Activated CD4-positive, alpha-beta T cell treated with anti-CD3 and anti-CD28 coated beads, Interleukin-2, Interleukin-4, amounts not matched to agents 100 ng/mL and 50 ng/mL, durations not matched to agents 16 hours and 8 hours (primary cell): ENCODE measurements around the gene CEP95.
A peak's percentile ranks its signal among the peaks of the same experiment; 100 is the strongest.
"Not testable (repeated sequence)": the region's sequence is repeated elsewhere in the genome, so short reads cannot be mapped to it uniquely, and the experiment has no call there.

Source experiments
- DNase-seq: peaks from one replicate; pipeline ENCODE4 v3.0.0-alpha.2; 2020; ENCODE audit warnings: low spot score

The CEP95 gene

DNA sequence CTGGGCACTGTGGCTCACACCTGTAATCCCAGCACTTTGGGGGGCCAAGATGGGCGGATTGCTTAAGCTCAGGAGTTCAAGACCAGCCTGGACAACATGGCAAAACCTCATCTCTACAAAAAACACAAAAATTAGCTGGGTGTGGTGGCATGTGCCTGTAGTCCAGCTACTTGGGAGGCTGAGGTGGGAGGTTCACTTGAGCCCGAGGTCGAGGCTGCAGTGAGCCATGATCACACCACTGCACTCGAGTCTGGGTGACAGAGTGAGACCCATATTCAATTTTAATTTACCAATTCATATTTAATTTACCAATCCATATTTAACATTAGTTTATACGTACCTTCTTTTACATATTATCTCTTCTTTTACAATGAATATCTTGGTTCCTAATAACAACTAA lies 11.5 kb upstream of the CEP95 start:
- DNase-seq: not testable (repeated sequence)

- no peak for DNase-seq
These were observed 10.4 kb upstream of the CEP95 start for GRCh38 chr17:64496348-64496785.

GRCh38 chr17:64496786-64497564 lies 9.8 kb upstream of the CEP95 start, which contains the start of gene POLG2:
TSS of gene POLG2 (minus strand) at chr17:64497054. CDS start at chr17:64496968, 86 bp downstream.
- DNase-seq: peak; percentile 95

- no peak for DNase-seq
These were observed 9.2 kb upstream of the CEP95 start for GRCh38 chr17:64497565-64498035.

GRCh38 chr17:64498308-64499203 lies 8.2 kb upstream of the CEP95 start:
- DNase-seq: no peak

DNA sequence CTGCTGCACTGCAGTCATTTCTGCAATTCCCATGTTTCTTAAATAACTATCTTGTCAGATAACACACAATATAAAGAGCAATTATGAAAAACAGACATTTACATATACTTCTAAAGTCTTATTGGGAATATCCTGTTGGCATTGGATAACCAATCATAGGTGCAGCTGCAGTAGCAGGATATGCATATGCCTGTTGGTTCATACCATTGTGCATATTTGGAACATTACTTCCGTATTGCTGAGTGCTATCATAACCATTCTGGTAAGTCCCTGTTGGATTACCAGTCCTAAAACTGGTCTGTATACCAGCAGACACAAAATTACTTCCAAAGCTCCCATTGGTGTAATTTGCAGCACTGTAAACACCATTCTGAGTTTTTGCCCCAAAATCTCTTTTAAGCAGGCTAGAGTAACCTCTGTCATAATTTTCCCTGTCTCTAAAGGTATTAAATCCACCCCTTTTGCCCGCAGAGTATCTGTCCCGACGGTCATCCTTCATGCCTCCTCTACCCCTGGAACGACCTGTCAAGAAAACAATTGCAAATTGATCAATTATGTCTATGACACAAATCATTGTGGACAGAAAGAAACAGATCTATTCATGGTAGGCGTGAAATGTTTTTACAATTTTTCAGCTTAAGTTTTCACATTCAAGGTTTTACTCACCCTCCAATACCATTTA lies 6.8 kb upstream of the CEP95 start:
- DNase-seq: no peak

DNA sequence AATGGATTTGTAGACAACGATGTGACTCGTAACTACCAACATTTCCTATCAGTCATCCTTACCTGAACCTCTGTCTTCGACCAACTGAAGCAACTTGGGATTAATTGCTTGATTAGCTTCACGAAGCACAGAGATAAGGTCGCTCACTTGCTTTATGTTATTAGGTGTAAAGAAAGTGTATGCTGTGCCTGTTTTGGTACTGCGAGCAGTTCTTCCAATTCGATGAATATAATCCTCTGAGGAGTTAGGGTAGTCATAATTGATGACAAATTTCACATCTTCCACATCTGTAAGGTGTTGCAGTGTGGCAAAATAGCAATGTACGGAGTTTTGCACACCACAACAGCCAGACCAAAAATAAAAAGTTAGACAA lies 6.3 kb upstream of the CEP95 start:
- DNase-seq: no peak

DNA sequence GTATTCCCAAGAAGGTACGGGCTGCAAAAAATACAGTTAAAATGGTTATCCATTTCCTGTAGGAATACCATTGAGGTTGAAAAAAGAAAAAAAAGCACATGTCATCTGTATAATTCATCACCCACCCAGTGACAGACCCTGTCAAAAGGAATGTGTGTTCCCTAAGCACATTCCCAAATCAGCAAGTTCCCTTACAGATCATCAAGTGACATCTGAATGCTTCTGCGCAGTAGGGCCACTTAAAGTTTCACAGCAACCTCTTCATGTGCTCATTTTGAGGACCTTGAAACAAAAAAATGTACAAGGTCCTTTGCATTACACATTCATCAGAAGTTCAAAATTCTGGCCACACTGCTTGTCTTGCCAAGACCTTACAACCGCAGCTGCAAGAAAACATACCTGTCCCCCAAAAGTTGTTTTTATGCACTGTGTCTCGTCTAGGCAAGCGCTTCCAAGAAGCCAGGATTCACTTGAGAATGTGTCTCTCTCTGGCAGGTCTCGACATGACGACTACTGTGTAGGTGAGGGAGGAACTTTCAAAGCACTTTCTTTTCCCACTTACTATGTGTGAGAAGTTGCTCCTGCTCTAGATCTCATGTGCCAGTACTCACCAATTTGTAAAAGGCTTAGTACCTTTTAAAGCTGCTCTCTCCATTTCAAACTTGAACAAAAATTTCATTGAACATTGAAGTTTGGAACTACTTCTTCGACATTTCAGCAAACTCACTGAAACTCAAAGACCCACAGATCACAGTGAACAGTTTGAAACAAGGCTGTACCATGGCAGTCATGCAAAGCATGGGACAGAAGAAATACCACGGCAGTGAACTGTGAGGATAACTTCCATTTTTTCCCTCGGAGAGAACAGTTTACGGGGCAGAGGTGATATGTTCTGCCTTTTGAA lies 5.7 kb upstream of the CEP95 start:
- DNase-seq: no peak

DNA sequence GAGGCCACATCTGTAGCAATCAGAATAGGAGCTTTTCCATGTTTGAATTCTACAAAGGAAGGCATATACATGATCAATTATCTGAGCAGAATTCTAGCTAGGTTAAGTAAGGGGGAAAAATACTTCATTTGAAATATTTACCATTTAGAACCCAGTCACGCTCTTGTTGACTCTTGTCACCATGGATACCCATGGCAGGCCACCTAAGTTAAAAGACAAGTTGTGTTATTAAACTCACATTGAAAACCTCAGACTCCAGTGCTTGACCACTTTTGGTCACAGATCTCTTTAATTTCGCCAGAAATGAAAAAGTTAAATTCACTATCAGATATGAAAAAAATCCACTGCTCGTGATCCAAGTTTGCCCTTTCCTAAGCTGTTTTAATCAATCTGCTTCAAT lies 4.8 kb upstream of the CEP95 start:
- DNase-seq: no peak

DNA sequence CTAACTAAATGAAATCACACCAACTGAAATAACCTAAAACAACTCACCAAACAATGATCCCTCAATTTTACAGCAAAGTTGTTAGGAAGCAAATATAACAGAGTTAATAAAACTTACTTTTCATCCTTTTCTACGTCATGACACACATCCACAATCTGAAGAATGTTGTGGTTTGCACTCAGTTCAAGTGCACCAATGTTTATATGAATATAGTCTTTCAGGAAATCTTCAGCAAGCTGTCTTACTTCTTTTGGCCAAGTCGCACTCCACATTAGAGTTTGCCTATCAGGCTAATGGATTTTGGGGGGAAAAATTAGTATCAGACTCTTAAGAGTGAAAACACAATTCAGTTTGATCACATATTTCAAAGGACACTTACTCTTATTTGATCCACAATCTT lies 4.0 kb upstream of the CEP95 start:
- DNase-seq: no peak

- DNase-seq: no peak
These were observed 3.4 kb upstream of the CEP95 start for GRCh38 chr17:64503341-64503740.

DNA sequence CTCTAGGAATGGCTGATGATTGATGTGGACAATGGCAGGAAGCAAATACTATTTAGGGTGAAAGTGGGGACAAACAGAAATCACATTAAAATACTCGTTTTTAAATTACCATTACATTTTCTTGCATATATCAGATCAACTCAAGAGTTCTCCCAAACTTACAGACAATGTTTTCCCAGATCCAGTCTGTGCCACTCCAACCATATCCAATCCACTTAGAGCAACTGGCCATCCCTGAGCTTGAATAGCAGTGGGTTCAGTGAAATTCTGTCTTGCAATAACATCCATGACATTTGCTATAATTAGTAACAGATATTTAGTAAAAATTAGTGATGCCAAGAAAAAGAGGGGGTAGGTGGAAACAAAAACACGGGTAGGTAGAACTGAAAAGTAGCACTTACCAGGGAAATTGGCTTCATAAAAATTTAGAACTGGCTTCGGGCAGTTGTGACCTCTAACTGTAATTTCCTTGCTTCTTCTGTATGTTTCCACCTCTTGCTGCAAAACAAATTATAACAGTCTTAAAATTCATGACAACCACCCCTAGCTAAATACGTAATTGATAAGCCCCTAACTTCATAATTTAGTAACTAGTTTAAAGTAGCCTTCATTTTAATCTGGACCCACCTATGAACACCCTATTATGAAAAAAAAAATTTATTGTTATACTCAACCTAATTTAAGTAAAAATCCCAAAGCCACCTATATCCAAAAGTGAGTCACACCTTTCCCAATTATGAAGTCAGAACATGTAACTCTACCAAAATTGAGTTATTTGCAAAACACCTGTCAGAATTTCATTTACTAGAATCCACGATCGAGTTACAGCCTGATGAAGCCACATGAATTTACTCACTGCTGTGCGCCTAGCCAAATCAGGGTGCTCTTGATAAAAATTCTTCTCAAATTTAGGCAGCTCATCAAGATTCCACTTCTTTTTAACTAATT lies 2.7 kb upstream of the CEP95 start:
- no peak for DNase-seq

DNA sequence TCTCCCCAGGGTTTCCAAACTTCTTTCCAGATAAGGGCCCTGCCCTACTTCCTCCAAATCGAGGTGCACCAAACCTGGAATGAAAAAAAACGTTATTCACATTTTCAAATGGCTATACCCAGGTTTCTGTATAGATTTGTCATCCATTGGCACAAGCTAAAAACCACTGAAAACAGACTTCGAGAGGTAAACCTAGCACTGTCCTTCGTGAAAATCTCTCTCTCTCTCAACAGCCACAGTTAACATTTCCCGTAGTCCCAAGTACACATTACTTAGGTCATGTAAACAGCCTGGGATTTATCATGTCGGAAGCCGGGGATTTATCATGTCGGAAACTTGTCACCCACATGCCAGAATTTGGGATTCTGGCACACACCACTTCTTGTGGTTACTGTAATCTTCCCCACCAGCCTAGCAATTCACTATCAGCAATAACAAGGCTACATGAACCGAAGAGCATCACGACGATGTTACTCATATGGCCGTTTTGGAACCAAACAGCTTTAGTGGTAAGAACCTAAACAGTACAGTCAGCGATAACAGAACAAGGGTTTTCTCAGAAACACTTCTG lies 1.9 kb upstream of the CEP95 start:
- no peak for DNase-seq

- peak; percentile 86 for DNase-seq
These were observed 1.2 kb upstream of the CEP95 start for GRCh38 chr17:64505340-64506200.

DNA sequence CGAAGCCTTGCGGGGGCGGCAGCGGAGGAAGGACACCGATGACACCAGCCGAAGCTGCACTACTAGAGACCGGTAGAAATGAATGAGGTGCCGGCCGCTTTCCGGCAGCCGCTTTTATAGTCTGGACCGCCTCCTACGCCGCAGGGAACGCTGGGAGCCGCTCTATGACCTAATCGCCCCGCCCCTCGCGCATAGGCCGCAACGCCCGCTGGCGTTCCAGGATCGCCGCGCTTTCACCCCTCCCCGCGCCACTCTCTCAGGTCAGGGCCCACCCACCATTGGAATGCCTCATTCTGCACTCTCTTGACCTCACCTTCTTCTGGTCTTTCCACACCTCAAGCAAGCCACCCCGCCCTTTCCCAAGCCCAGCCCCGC lies 589 bp upstream of the CEP95 start, which contains the start of gene DDX5:
Gene DDX5 (minus strand): TSS at position 89 of the 375 bp plus-strand sequence. CDS start 170 bp downstream, outside the sequence.
- peak; percentile 98 for DNase-seq

- peak; percentile 61 for DNase-seq
These were observed 621 bp downstream of the CEP95 start for GRCh38 chr17:64507413-64507782.

- DNase-seq: no peak
These were observed 1.9 kb downstream of the CEP95 start for GRCh38 chr17:64508683-64509082.

DNA sequence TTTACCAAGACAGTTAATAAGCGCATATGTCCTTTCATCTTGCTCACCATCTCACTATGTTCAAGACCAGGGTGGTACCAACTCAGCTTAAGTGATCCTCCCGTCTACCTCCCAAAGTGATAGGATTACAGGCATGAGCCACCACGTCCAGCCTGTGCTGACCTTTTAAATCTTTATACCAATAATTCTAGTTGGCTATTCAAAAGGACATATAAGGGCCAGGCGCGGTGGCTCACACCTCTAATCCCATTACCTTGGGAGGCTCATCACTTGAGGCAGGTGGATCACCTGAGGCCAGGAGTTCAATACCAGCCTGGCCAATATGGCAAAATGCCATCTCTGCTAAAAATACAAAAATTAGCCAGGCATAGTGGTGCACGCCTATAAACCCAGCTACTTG lies 2.4 kb downstream of the CEP95 start:
- no peak for DNase-seq

DNA sequence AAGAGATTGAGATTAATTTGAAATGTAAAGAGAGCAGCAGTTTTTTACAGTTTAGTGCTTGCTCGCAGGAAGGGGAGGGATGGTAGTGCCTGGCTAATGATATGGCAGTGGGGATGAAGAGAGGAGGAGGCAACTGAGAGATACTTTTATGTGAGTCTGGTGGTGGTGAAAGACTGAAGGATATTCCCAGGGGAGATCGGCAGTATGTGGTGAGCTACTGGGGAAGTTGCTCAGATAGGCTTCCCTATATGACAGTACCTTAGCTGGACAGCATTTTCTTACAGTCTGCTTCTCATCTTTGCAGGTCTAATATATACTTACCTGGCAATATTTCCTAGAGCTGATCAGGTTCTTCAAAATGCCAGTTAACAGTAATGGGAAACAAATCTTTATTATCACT lies 8.6 kb downstream of the CEP95 start:
- no peak for DNase-seq
